Sigmoid colon (tissue), 7 donors: ENCODE data around the gene NATD1. TPM values are rescaled to one million over a fixed set of nuclear protein-coding genes. Genes with fewer than 3 reads are reported as not detected.

Source experiments
- DNase-seq: peaks from one replicate; pipeline ENCODE4 v3.0.0-alpha.2; 2019
- H3K27ac ChIP-seq, 4 donors: fragments of 200-600 bp; sonication (generic); one replicate each; pipeline ENCODE4 v1.5.1; 2016 to 2019; ENCODE audit warnings: mild to moderate bottlenecking in 1 of 4
- H3K27me3 ChIP-seq, 3 donors: fragments of 200-600 bp; sonication (generic); one replicate each; pipeline ENCODE4 v1.5.1; 2019; ENCODE audit warnings: mild to moderate bottlenecking in 1 of 3
- H3K36me3 ChIP-seq, 4 donors: fragments of 200-600 bp; sonication (generic); one replicate each; pipeline ENCODE4 v1.5.1; 2016 to 2019
- H3K4me1 ChIP-seq, 4 donors: fragments of 200-600 bp; sonication (generic); one replicate each; pipeline ENCODE4 v1.5.1; 2017 to 2019
- H3K4me3 ChIP-seq, 4 donors: fragments of 200-600 bp; sonication (generic); one replicate each; pipeline ENCODE4 v1.5.1; 2017 to 2019; ENCODE audit warnings: mild to moderate bottlenecking in 2 of 4, moderate library complexity in 1 of 4
- H3K9me3 ChIP-seq, 4 donors: fragments of 200-600 bp in 3 of 4; sonication (generic) in 3 of 4; one replicate each; pipeline versions ENCODE4 v1.5.1 to v1.6.1; 2013 to 2019
- CTCF ChIP-seq, 4 experiments: fragments of 450-650 bp in 3 of 4; fragments of 200-600 bp in 1 of 4; IDR thresholded peaks; one replicate each; pipeline ENCODE4 v1.5.1; 2016 to 2019; ENCODE audit warnings: antibody characterized with exemption in 4 of 4, mild to moderate bottlenecking in 3 of 4, moderate library complexity in 2 of 4
- EP300 ChIP-seq, 4 donors: sonication (generic); formaldehyde crosslinking; IDR thresholded peaks; one replicate each; pipeline ENCODE4 v1.6.1; 2017; ENCODE audit warnings: antibody characterized with exemption in 4 of 4
- POLR2A ChIP-seq, 2 donors: fragments of 450-650 bp; IDR thresholded peaks; one replicate each; pipeline ENCODE4 v1.6.1; 2016; ENCODE audit warnings: antibody characterized with exemption in 2 of 2, mild to moderate bottlenecking in 2 of 2, moderate library complexity in 2 of 2
- POLR2AphosphoS5 ChIP-seq, 4 donors: sonication (generic); formaldehyde crosslinking; IDR thresholded peaks; one replicate each; pipeline ENCODE4 v1.6.1; 2017; ENCODE audit warnings: antibody characterized with exemption in 4 of 4
- WGBS, 2 donors: extraction: QIAGEN DNeasy Blood & Tissue Kit; methylation state at CpG; one replicate each; pipeline ENCODE4 v1.1.7; 2013; 5-methylcytosine and 5-hydroxymethylcytosine counted together
- intact Hi-C: fragments of 100-400 bp; cut with DNase I; formaldehyde crosslinking; loops from one replicate; pipeline ENCODE4 v1.15.1; 2023
- polyA plus RNA-seq, 3 donors: library from polyadenylated mRNA; stranded (reverse); fragments of 200-250 nt; gene quantifications; one replicate each; pipeline ENCODE4 v1.2.3, GENCODE V29; 2013
- total RNA-seq, 4 donors: library from RNA; depleted of rRNA; stranded (reverse); fragments of >200 nt; gene quantifications; one replicate each; pipeline ENCODE4 v1.1.0, GENCODE V29; 2016
- donor health status: healthy with polysubstance abuse.
- donor health status: Bipolar disorder and iron deficiency.
- donor health status: healthy.

The NATD1 gene
- total and polyA plus RNA-seq, 7 donors, result 2.5 to 13.8 (median 6.8) TPM

DNA sequence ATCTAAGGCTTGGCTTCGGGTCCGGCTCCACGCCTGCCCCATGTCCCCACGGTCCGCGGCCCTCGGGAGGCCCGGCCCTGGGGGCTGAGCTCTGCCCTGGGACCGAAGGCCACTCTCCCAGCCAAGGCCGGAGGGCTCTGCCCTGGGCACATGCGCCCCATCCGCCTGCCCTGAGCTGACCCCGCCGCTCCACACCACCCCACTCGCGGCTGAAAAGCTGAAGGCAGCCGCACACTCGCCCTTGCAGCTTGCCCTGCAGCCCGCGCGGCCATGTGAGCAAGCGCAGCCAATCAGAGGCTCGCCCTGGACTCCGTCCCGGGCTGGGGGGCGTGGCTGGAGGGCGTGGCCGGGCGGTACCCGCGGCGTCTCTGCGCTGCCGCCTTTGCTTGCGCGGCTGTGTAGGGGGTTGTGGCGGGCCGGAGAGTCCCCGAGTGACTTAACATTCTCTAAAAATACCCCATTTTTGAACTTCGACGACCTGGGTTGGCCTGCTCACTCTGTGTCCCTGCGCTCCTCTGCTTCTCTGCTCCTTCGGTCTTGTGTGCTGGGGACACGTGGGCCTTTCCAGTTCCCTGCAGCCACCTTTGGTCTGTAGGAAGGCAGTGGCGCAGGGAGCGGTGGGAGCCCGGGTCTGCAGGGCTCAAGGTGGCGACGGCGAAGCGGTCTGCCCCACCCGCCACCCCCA lies 22.5 kb upstream of the NATD1 start:
- peak; percentile 95 for DNase-seq
- H3K4me1 ChIP-seq, result peaks cover 0 to 24% (median 17%) of the 10 kb centered on the region in 4 donors
- peak overlapping the region; percentile 57 to 87 (median 78) for H3K27ac ChIP-seq
- H3K36me3 ChIP-seq, result no peaks in the 10 kb centered on the region
- no peaks in the 10 kb centered on the region for H3K9me3 ChIP-seq
- TF ChIP-seq CTCF (IDR thresholded peaks at IDR 0.05), result no peak
- no peak for TF ChIP-seq EP300 (IDR thresholded peaks at IDR 0.05)
- TF ChIP-seq POLR2AphosphoS5 (IDR thresholded peaks at IDR 0.05), result peak; percentile 60 to 92 (median 81)
- TF ChIP-seq POLR2A (IDR thresholded peaks at IDR 0.05), result peak; percentile 44 to 50
- WGBS, 2 donors, result 0 to 1% methylated on average over 52 of the region's 52 CpGs
- intact Hi-C loops, result no loop called here
- H3K27me3 ChIP-seq, result no peaks in the 10 kb centered on the region
- peak overlapping the region; percentile 54 to 67 (median 64) for H3K4me3 ChIP-seq

DNA sequence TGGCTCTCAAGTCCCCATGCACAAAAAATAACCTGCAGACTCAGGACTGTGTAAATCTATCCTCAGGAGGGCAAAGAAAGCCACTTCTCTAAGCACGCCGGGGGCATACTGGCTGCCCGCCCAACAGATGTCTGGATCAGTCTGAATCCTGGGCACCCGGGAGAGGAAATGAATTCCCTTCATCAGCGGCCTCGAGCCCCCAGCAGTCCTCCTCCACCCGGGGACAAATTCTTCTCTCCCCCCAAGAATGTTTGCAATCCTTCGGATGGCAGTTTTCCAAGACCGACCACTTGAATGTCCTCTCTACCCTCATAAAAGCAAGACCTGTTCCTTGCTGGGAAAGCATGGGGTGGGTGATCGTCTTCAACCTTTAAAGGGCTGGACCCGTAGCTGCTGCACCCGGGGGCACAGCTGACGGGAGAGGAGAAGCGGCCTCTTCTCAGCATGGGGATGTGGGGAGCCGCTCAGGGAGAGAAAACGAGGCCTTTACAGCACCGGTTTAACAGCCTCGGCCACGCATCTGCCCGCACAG lies 21.9 kb upstream of the NATD1 start:
- no peaks in the 10 kb centered on the region for H3K27me3 ChIP-seq
- no peaks in the 10 kb centered on the region for H3K36me3 ChIP-seq
- intact Hi-C loops, result no loop called here
- H3K9me3 ChIP-seq, result no peaks in the 10 kb centered on the region
- peaks cover 0 to 20% (median 15%) of the 10 kb centered on the region in 4 donors for H3K4me1 ChIP-seq
- DNase-seq, result no peak
- 16 to 22% methylated on average over 20 of the region's 20 CpGs for WGBS, 2 donors
- peak overlapping the region; percentile 57 to 87 (median 78) for H3K27ac ChIP-seq
- TF ChIP-seq CTCF (IDR thresholded peaks at IDR 0.05), result no peak
- no peak for TF ChIP-seq POLR2AphosphoS5 (IDR thresholded peaks at IDR 0.05)
- no peak for TF ChIP-seq EP300 (IDR thresholded peaks at IDR 0.05)
- no peak for TF ChIP-seq POLR2A (IDR thresholded peaks at IDR 0.05)
- peak overlapping the region; percentile 54 to 67 (median 64) for H3K4me3 ChIP-seq

DNA sequence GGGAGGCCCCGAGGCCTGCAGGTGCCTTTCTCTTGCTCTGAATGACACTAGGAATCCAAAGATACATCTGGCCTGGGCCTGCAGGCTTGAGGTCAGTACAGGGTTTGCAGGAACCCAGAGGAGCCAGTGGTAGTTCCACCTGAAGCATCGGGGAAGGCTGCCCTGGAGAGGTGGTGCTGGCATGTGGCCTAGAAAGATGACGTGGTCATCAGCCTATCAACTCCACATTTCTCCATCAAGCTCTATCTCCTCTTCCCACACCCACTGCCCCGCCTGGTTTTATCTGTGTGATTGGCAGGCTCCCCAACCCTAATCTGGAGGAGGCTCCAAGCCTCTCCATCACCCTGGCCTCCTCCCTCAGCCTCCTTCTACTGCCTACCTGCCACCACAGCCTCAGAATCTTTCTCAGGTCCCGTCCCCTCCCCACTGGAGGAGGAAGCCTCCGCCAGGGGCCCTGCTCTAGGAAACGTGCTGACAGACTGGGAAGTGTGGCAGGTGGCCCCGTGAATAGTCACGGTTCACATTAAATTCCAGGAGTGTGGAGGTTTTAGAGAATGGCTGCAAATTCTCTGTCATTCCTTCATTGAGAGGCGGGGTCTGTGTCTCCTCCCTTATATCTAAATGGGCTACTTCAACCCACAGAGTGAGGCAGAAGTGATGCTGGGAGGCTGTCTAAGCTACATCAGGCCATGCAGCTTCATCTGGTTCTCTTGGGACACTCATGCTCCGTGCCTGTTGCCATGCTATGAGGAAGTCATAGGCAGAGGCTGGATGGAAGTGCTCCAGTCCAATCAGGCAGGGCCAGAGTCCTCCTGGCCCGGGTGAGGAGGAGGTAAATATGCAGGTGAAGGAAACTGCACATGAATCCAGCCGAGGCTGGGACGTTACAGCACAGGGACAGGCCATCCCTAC lies 19.9 kb upstream of the NATD1 start:
- Histone ChIP-seq H3K4me1 (peaks cover 0 to 19% (median 15%) of the 10 kb centered on the region in 4 donors), H3K9me3 (no peaks in the 10 kb centered on the region), H3K36me3 (no peaks in the 10 kb centered on the region), H3K27me3 (no peaks in the 10 kb centered on the region), H3K27ac (no peak overlapping the region), H3K4me3 (no peak overlapping the region)
- no peak for DNase-seq
- TF ChIP-seq POLR2AphosphoS5 (IDR thresholded peaks at IDR 0.05) (no peak), POLR2A (IDR thresholded peaks at IDR 0.05) (no peak), CTCF (IDR thresholded peaks at IDR 0.05) (no peak), EP300 (IDR thresholded peaks at IDR 0.05) (no peak)
- intact Hi-C loops, result no loop called here
- 49 to 73% methylated on average over 14 of the region's 14 CpGs for WGBS, 2 donors

GRCh38 chr17:21272250-21272649 lies 19.0 kb upstream of the NATD1 start:
- intact Hi-C loops, result no loop called here
- H3K9me3 ChIP-seq, result no peaks in the 10 kb centered on the region
- H3K27ac ChIP-seq, result no peak overlapping the region
- TF ChIP-seq POLR2AphosphoS5 (IDR thresholded peaks at IDR 0.05) (no peak), CTCF (IDR thresholded peaks at IDR 0.05) (no peak), POLR2A (IDR thresholded peaks at IDR 0.05) (no peak), EP300 (IDR thresholded peaks at IDR 0.05) (no peak)
- H3K27me3 ChIP-seq, result no peaks in the 10 kb centered on the region
- no peak for DNase-seq
- no peaks in the 10 kb centered on the region for H3K36me3 ChIP-seq
- 88 to 92% methylated on average over 3 of the region's 3 CpGs for WGBS, 2 donors
- peaks cover 0 to 19% (median 15%) of the 10 kb centered on the region in 4 donors for H3K4me1 ChIP-seq
- H3K4me3 ChIP-seq, result no peak overlapping the region
